Hepatocyte (in vitro differentiated cells): Measurements from ENCODE around the gene HRH2. TPM values are rescaled to one million over a fixed set of nuclear protein-coding genes. Genes with fewer than 3 reads are reported as not detected.

ENCODE experiments used
- DNase-seq: peaks from one replicate; pipeline ENCODE4 v3.0.0-alpha.2; 2016; ENCODE audit warnings: low spot score
- H2AFZ ChIP-seq: fragments of 200-600 bp; sonication (generic); 2 replicates; pipeline ENCODE4 v1.6.0; 2016; ENCODE audit warnings: antibody characterized with exemption, mild to moderate bottlenecking
- H3K27ac ChIP-seq: fragments of 200-600 bp; sonication (generic); 2 replicates; pipeline ENCODE4 v1.5.1; 2016; ENCODE audit warnings: mild to moderate bottlenecking
- H3K27me3 ChIP-seq: fragments of 200-600 bp; sonication (generic); 2 replicates; pipeline ENCODE4 v1.6.1; 2016
- H3K36me3 ChIP-seq: fragments of 200-600 bp; sonication (generic); replicated peaks from 2 replicates; pipeline ENCODE4 v1.5.1; 2016; ENCODE audit warnings: low read depth; ENCODE audit not compliant: insufficient read depth
- H3K4me1 ChIP-seq: fragments of 200-600 bp; sonication (generic); 2 replicates; pipeline ENCODE4 v1.5.1; 2016; ENCODE audit warnings: mild to moderate bottlenecking, moderate library complexity; ENCODE audit not compliant: insufficient read depth
- H3K4me2 ChIP-seq: fragments of 200-600 bp; sonication (generic); 2 replicates; pipeline ENCODE4 v1.6.0; 2016
- H3K4me3 ChIP-seq: fragments of 200-600 bp; sonication (generic); 2 replicates; pipeline ENCODE4 v1.5.1; 2016; ENCODE audit warnings: mild to moderate bottlenecking
- H3K79me2 ChIP-seq: fragments of 200-600 bp; sonication (generic); 2 replicates; pipeline ENCODE4 v1.6.0; 2017; ENCODE audit warnings: mild to moderate bottlenecking
- H3K9me2 ChIP-seq: fragments of 200-600 bp; sonication (generic); replicated peaks from 2 replicates; pipeline ENCODE4 v1.6.0; 2017; ENCODE audit warnings: mild to moderate bottlenecking; ENCODE audit not compliant: insufficient read depth
- H3K9me3 ChIP-seq: fragments of 200-600 bp; sonication (generic); 2 replicates; pipeline ENCODE4 v1.5.1; 2016; ENCODE audit warnings: low read depth, mild to moderate bottlenecking
- H4K20me1 ChIP-seq: fragments of 200-600 bp; sonication (generic); 2 replicates; pipeline ENCODE4 v1.6.0; 2016; ENCODE audit warnings: mild to moderate bottlenecking; ENCODE audit not compliant: insufficient read depth, poor library complexity, severe bottlenecking
- EZH2 ChIP-seq: fragments of 200-600 bp; sonication (generic); IDR thresholded peaks from 2 replicates; pipeline ENCODE4 v1.6.1; 2016; ENCODE audit warnings: antibody characterized with exemption, mild to moderate bottlenecking, borderline replicate concordance
- EZH2phosphoT487 ChIP-seq: fragments of 200-600 bp; sonication (generic); IDR thresholded peaks from one replicate; pipeline ENCODE4 v1.6.1; 2018; ENCODE audit warnings: antibody characterized with exemption, mild to moderate bottlenecking, low read depth, moderate library complexity; ENCODE audit not compliant: unreplicated experiment, severe bottlenecking
- WGBS: methylation state at CpG from one replicate; pipeline ENCODE4 v1.1.6; 2016; ENCODE audit warnings: low lambda C conversion rate; ENCODE audit errors: missing lambda C conversion rate; 5-methylcytosine and 5-hydroxymethylcytosine counted together
- polyA plus RNA-seq: library from polyadenylated mRNA; unstranded; fragments of >200 nt; fragmentation: Nextera tagmentation; extraction: Ambion mirVana; gene quantifications from 2 replicates; pipeline ENCODE4 v1.2.1, GENCODE V29; 2016
- total RNA-seq: library from RNA; depleted of rRNA; stranded (reverse); fragments of >200 nt; gene quantifications from 2 replicates; pipeline ENCODE4 v1.2.3, GENCODE V29; 2014
- TF ChIP-seq, protein P1 (sequence below): fragments of 200-600 bp; sonication (generic); IDR thresholded peaks from 2 replicates; pipeline ENCODE4 v1.5.1; 2016; ENCODE audit warnings: antibody characterized with exemption, mild to moderate bottlenecking; ENCODE audit not compliant: poor library complexity

Gene HRH2
- total and polyA plus RNA-seq, 2 experiments from 2014 or later, result 2.2 to 2.5 TPM

DNA sequence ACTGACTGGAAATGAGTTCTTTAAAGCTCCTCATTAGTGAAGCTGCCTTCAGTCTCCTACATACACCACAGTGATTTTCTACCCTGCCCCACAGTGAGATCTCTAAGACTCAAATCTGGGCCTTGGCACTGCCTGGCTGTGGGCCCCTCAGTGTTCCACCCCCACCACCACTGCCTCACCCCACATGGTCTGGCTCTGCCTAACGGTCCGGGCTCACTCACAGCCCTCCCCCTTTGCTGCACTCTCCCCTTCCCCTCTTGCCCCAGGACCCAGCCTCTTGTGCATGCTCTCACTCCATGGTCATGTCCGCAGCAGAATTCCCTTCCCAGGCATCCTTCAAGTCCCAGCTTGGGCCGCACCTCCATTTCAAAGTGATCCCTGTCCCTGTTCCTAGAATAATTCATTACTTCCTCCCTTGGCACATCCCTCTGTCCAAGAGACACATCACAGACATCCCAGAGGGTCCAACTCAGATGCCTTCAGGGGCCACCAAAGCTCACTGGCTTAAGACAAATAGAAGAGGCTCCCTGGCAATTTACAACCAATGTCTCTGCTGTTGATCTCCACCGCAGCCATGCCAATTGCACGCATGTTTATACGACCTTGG lies 56.7 kb downstream of the HRH2 start:
- Histone ChIP-seq H3K4me1 (no peaks in the 10 kb centered on the region), H3K27me3 (no peaks in the 10 kb centered on the region), H2AFZ (no peak overlapping the region), H3K9me3 (no peaks in the 10 kb centered on the region), H3K4me2 (no peak overlapping the region), H3K79me2 (no peaks in the 10 kb centered on the region), H3K9me2 (no peaks in the 10 kb centered on the region), H3K36me3 (no peaks in the 10 kb centered on the region), H3K4me3 (no peak overlapping the region), H3K27ac (no peak overlapping the region), H4K20me1 (no peaks in the 10 kb centered on the region)
- TF ChIP-seq EZH2phosphoT487 (no peak), EZH2 (no peak)
- TF ChIP-seq, protein P1, sequence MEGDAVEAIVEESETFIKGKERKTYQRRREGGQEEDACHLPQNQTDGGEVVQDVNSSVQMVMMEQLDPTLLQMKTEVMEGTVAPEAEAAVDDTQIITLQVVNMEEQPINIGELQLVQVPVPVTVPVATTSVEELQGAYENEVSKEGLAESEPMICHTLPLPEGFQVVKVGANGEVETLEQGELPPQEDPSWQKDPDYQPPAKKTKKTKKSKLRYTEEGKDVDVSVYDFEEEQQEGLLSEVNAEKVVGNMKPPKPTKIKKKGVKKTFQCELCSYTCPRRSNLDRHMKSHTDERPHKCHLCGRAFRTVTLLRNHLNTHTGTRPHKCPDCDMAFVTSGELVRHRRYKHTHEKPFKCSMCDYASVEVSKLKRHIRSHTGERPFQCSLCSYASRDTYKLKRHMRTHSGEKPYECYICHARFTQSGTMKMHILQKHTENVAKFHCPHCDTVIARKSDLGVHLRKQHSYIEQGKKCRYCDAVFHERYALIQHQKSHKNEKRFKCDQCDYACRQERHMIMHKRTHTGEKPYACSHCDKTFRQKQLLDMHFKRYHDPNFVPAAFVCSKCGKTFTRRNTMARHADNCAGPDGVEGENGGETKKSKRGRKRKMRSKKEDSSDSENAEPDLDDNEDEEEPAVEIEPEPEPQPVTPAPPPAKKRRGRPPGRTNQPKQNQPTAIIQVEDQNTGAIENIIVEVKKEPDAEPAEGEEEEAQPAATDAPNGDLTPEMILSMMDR, result no peak
- DNase-seq, result no peak
- 96% methylated on average over 5 of the region's 7 CpGs for WGBS

DNA sequence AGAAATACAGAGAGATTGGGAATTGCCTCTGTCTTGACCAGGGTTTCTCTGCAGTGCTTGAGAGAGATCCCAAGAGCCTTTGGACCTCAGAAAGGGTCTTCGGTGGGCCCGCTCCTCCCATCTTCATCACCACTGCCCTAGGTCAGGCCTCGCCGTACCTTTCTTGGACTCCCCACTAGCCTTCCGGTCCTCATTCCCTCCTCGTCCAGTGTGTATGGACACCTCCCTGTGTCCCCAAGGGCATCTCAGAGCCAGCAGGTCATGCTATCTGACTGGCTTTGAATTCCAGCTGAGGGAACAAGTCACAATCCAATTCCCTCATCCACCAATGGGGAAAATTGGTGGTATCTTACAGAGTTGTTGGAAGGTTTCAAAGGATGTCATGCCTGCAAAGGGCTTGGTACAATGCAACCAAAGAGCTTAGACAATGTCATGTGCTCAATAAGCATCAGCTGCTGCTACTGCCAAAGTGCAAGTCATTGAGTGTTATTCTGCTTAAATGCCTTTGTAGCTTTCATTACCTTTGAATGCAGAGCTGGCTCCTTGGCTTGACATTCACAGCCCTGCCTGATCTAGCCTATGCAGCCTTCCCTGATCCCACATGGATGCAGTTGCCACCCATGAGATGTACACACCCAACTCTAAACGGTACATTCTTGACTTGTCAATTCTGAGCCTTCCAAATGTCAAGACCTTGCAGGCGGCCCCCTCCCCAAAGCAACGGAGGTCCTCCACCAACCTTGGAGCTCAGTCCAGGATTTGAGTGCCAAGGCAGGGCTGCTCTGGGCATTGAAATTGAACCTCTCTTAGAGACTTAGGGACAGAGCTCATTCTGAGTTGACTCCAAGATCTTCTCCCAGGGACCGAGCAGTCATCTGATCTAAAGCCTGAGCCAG lies 58.0 kb downstream of the HRH2 start:
- 96% methylated on average over 10 of the region's 10 CpGs for WGBS
- Histone ChIP-seq H3K27me3 (no peaks in the 10 kb centered on the region), H2AFZ (no peak overlapping the region), H3K9me2 (no peaks in the 10 kb centered on the region), H4K20me1 (no peaks in the 10 kb centered on the region), H3K9me3 (no peaks in the 10 kb centered on the region), H3K4me1 (no peaks in the 10 kb centered on the region), H3K27ac (no peak overlapping the region), H3K36me3 (no peaks in the 10 kb centered on the region), H3K4me3 (no peak overlapping the region), H3K4me2 (no peak overlapping the region), H3K79me2 (no peaks in the 10 kb centered on the region)
- no peak for DNase-seq
- no peak for TF ChIP-seq EZH2
- TF ChIP-seq EZH2phosphoT487, result no peak
- TF ChIP-seq, protein P1, result no peak

DNA sequence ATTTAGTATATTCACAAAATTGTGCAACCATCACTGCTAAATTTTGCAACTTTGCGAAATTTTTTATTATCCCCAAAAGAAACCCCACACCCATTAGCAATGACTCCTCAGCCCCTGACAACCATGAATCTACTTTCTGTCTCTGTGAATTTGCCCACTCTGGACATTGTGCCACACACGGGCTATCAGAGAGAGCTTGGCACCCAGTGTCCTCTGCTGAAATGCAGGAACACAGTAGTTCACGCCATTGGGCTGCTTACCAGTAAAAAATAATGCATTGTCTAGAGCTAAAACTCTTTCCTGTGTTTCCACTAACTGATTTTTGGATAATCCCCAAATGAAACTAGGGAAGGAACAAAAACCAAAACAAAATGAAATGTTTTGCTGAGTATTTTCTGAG lies 60.0 kb downstream of the HRH2 start:
- Histone ChIP-seq H3K4me3 (no peak overlapping the region), H3K27me3 (no peaks in the 10 kb centered on the region), H4K20me1 (no peaks in the 10 kb centered on the region), H3K4me2 (no peak overlapping the region), H3K9me2 (no peaks in the 10 kb centered on the region), H3K9me3 (no peaks in the 10 kb centered on the region), H2AFZ (no peak overlapping the region), H3K79me2 (no peaks in the 10 kb centered on the region), H3K27ac (no peak overlapping the region), H3K36me3 (no peaks in the 10 kb centered on the region), H3K4me1 (no peaks in the 10 kb centered on the region)
- TF ChIP-seq EZH2phosphoT487 (no peak), EZH2 (no peak)
- TF ChIP-seq, protein P1, result no peak
- DNase-seq, result no peak
- WGBS, result 91% methylated on average over 3 of the region's 3 CpGs
